ENCODE data around the gene TBL1Y. TPM values are rescaled to one million over a fixed set of nuclear protein-coding genes. Genes with fewer than 3 reads are reported as not detected.

The TBL1Y gene
- total and polyA plus RNA-seq, 2 of the 4 experiments (the other 2 are of a cell fraction) = not detected

GRCh38 chrY:6995987-6996386 is 85.5 kb downstream of the TBL1Y start:
- Histone ChIP-seq H4K91ac (ENCODE audit: insufficient read depth, low read depth, low read length) (no peak overlapping the region), H2AK5ac (ENCODE audit: low read depth, low read length) (no peak overlapping the region), H4K5ac (ENCODE audit: low read depth, low read length) (no peak overlapping the region), H3K9me3 (ENCODE audit: control insufficient read depth, insufficient read depth, low read length) (no peaks in the 10 kb centered on the region), H3K4me2 (ENCODE audit: low read depth, low read length) (no peak overlapping the region), H2AK9ac (replicated peaks; ENCODE audit: low read depth, low read length, poor library complexity) (no peak overlapping the region), H3K27me3 (ENCODE audit: control insufficient read depth, insufficient read depth, low read length) (no peaks in the 10 kb centered on the region), H2BK120ac (ENCODE audit: low read depth, low read length) (no peak overlapping the region), H3K27ac (ENCODE audit: insufficient read depth, low read length) (no peak overlapping the region), H2AFZ (replicated peaks; ENCODE audit: low read length, poor library complexity) (no peak overlapping the region), H3K9me1 (ENCODE audit: insufficient read depth, low read length) (no peaks in the 10 kb centered on the region), H3K18ac (ENCODE audit: low read depth, low read length) (no peak overlapping the region), H3K79me1 (ENCODE audit: low read depth in 1 of 2, low read length in 2 of 2) (no peaks in the 10 kb centered on the region), H3K9ac (ENCODE audit: low read depth, low read length) (no peak overlapping the region), H2BK5ac (ENCODE audit: low read depth, low read length, poor library complexity, severe bottlenecking) (no peak overlapping the region), H2BK20ac (ENCODE audit: low read depth, low read length) (no peak overlapping the region), H3K23ac (ENCODE audit: low read depth, low read length) (no peak overlapping the region), H3K36me3 (ENCODE audit: control insufficient read depth, insufficient read depth, low read length) (no peaks in the 10 kb centered on the region), H3K4ac (ENCODE audit: low read depth, low read length) (no peak overlapping the region), H3K56ac (ENCODE audit: extremely low read depth, insufficient read depth, low read length) (no peak overlapping the region), H3K14ac (replicated peaks; ENCODE audit: low read depth, low read length) (no peak overlapping the region), H4K20me1 (ENCODE audit: insufficient read depth, low read length) (no peaks in the 10 kb centered on the region), H2BK15ac (ENCODE audit: low read depth, low read length) (no peak overlapping the region), H3K4me1 (ENCODE audit: control insufficient read depth, insufficient read depth, low read length) (no peaks in the 10 kb centered on the region), H4K8ac (ENCODE audit: low read depth in 2 of 2, low read length in 2 of 2) (no peak overlapping the region), H3K4me3 (ENCODE audit: insufficient read depth, low read depth, low read length) (no peak overlapping the region)
- POLR2A ChIA-PET (ENCODE audit: unreplicated experiment) = no interaction called here
- no peak for DNase-seq
- TF ChIP-seq FOS (IDR thresholded peaks at IDR 0.05; ENCODE audit: low read depth, low read length) = no peak
- no peak for TF ChIP-seq SMC3 (IDR thresholded peaks at IDR 0.05; ENCODE audit: low read depth, low read length)
- TF ChIP-seq, protein P1, sequence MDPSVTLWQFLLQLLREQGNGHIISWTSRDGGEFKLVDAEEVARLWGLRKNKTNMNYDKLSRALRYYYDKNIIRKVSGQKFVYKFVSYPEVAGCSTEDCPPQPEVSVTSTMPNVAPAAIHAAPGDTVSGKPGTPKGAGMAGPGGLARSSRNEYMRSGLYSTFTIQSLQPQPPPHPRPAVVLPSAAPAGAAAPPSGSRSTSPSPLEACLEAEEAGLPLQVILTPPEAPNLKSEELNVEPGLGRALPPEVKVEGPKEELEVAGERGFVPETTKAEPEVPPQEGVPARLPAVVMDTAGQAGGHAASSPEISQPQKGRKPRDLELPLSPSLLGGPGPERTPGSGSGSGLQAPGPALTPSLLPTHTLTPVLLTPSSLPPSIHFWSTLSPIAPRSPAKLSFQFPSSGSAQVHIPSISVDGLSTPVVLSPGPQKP (IDR thresholded peaks at IDR 0.05; ENCODE audit: borderline replicate concordance, low read depth, low read length) = no peak
- no peak for TF ChIP-seq MXI1 (IDR thresholded peaks at IDR 0.05; ENCODE audit: borderline replicate concordance, low read depth, low read length)
- TF ChIP-seq, protein P2, sequence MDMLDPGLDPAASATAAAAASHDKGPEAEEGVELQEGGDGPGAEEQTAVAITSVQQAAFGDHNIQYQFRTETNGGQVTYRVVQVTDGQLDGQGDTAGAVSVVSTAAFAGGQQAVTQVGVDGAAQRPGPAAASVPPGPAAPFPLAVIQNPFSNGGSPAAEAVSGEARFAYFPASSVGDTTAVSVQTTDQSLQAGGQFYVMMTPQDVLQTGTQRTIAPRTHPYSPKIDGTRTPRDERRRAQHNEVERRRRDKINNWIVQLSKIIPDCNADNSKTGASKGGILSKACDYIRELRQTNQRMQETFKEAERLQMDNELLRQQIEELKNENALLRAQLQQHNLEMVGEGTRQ (IDR thresholded peaks at IDR 0.05; ENCODE audit: low read depth, low read length) = no peak
- ATAC-seq (ENCODE audit: low read depth) = no peak
- in situ Hi-C loops (cut with MboI; ENCODE audit: low sequenced_read_pairs) = no loop called here
- dilution Hi-C loops (cut with HindIII; ENCODE audit: low sequenced_read_pairs, unreplicated experiment) = no loop called here
- no TSS peak for BruUV-seq (replicated peaks)
- intact Hi-C loops (cut with micrococcal nuclease) = no loop called here
- CTCF ChIA-PET = no interaction called here
- WGBS, 2 experiments (ENCODE audit: extremely low coverage in 2 of 2, insufficient read length in 1 of 2) = no CpG with 5 or more reads among the region's 4 CpGs

Measured in IMR-90 (cell line).